Endothelial cell of umbilical vein (primary cell): Measurements from ENCODE around the gene MARCHF11. TPM values are rescaled to one million over a fixed set of nuclear protein-coding genes. Genes with fewer than 3 reads are reported as not detected.

Source experiments
- BruUV-seq: library from RNA; stranded (reverse); fragments of 400-500 nt; replicated peaks from 2 replicates; lab custom pipeline; 2021; lab: Mats Ljungman, UMichigan
- CTCF ChIA-PET: fragments of 300-600, 350-600 bp; sonication (Branson Sonifier 250); formaldehyde crosslinking; loops from one replicate; lab custom pipeline; 2021; ENCODE audit warnings: antibody characterized with exemption, inconsistent platforms; lab: Charles Lee
- POLR2A ChIA-PET: fragments of 300-600, 350-600 bp; sonication (Branson Sonifier 250); formaldehyde crosslinking; loops from one replicate; lab custom pipeline; 2021; ENCODE audit warnings: antibody characterized with exemption, inconsistent platforms; lab: Charles Lee
- DNase-seq: peaks from one replicate; pipeline ENCODE4 v3.0.0-alpha.2; 2011; ENCODE audit warnings: low read depth, low spot score
- FAIRE-seq: peaks from 2 replicates; lab custom pipeline; 2011; peaks lifted over from hg19 to GRCh38; lab: Jason Lieb, UNC
- H2AFZ ChIP-seq: 2 replicates; pipeline ENCODE4 v1.6.0; 2012; ENCODE audit warnings: low read depth, low read length, control low read depth, inconsistent platforms
- H3K27ac ChIP-seq: 2 replicates; pipeline ENCODE4 v1.5.1; 2011; ENCODE audit warnings: low read depth, mild to moderate bottlenecking, control low read depth, low read length, moderate library complexity; ENCODE audit not compliant: insufficient read depth
- H3K27me3 ChIP-seq, 2 experiments: 2 replicates each; pipeline versions ENCODE4 v1.6.0 to v1.6.1; 2011; ENCODE audit warnings: low read length in 2 of 2, mixed read lengths in 1 of 2; ENCODE audit not compliant: control insufficient read depth in 2 of 2, insufficient read depth in 2 of 2
- H3K36me3 ChIP-seq, 2 experiments: 2 replicates in 1 of 2; 3 replicates in 1 of 2; pipeline ENCODE4 v1.5.1; 2011; ENCODE audit warnings: low read length in 2 of 2, mild to moderate bottlenecking in 1 of 2, moderate library complexity in 1 of 2; ENCODE audit not compliant: control insufficient read depth in 2 of 2, insufficient read depth in 2 of 2; ENCODE audit errors: extremely low read depth in 1 of 2
- H3K4me1 ChIP-seq: 3 replicates; pipeline ENCODE4 v1.5.1; 2011; ENCODE audit warnings: mild to moderate bottlenecking, low read length; ENCODE audit not compliant: control insufficient read depth, insufficient read depth; ENCODE audit errors: extremely low read depth
- H3K4me2 ChIP-seq: 2 replicates; pipeline ENCODE4 v1.6.1; 2011; ENCODE audit warnings: low read length, control low read depth, mixed read lengths; ENCODE audit not compliant: insufficient read depth
- H3K4me3 ChIP-seq, 3 experiments: fragments of 200-600 bp in 1 of 3; sonication (generic), shearing (Covaris generic) in 1 of 3; replicated peaks in 1 of 3; 2 replicates each; pipeline ENCODE4 v1.5.1; 2011 to 2016; ENCODE audit warnings: control low read depth in 3 of 3, low read length in 3 of 3, mild to moderate bottlenecking in 2 of 3, inconsistent platforms in 1 of 3, low read depth in 1 of 3, moderate library complexity in 1 of 3; ENCODE audit not compliant: insufficient read depth in 1 of 3
- H3K79me2 ChIP-seq: 2 replicates; pipeline ENCODE4 v1.6.0; 2012; ENCODE audit warnings: low read length, inconsistent platforms; ENCODE audit not compliant: control insufficient read depth, insufficient read depth
- H3K9ac ChIP-seq: replicated peaks from 2 replicates; pipeline ENCODE3; 2011; ENCODE audit warnings: low read length, control low read depth; ENCODE audit not compliant: insufficient read depth; ENCODE audit errors: extremely low read depth
- H3K9me1 ChIP-seq: replicated peaks from 3 replicates; pipeline ENCODE4 v1.6.0; 2011; ENCODE audit warnings: mild to moderate bottlenecking, low read length; ENCODE audit not compliant: control insufficient read depth, insufficient read depth; ENCODE audit errors: extremely low read depth
- H3K9me3 ChIP-seq: replicated peaks from 2 replicates; pipeline ENCODE4 v1.5.1; 2012; ENCODE audit warnings: low read length, inconsistent platforms; ENCODE audit not compliant: control insufficient read depth, insufficient read depth
- H4K20me1 ChIP-seq: replicated peaks from 2 replicates; pipeline ENCODE3; 2011; ENCODE audit warnings: mild to moderate bottlenecking, low read length; ENCODE audit not compliant: control insufficient read depth, insufficient read depth; ENCODE audit errors: extremely low read depth
- EZH2 ChIP-seq: IDR thresholded peaks from 2 replicates; pipeline ENCODE4 v1.6.1; 2012; ENCODE audit warnings: borderline replicate concordance, low read depth, mild to moderate bottlenecking, moderate library complexity, low read length, inconsistent platforms; ENCODE audit not compliant: severe bottlenecking
- FOS ChIP-seq: IDR thresholded peaks from 2 replicates; pipeline ENCODE4 v1.6.1; 2011; ENCODE audit warnings: mild to moderate bottlenecking, low read length, moderate library complexity, borderline replicate concordance; ENCODE audit not compliant: insufficient read depth
- GATA2 ChIP-seq: IDR thresholded peaks from 2 replicates; pipeline ENCODE4 v1.7.0; 2011; ENCODE audit warnings: low read depth, mild to moderate bottlenecking, moderate library complexity, mixed read lengths, low read length; ENCODE audit not compliant: insufficient read length, insufficient read depth
- JUN ChIP-seq: IDR thresholded peaks from 2 replicates; pipeline ENCODE4 v1.6.1; 2011; ENCODE audit warnings: borderline replicate concordance, low read depth; ENCODE audit not compliant: insufficient read length, insufficient read depth
- MYC ChIP-seq: IDR thresholded peaks from one replicate; pipeline ENCODE4 v1.6.1; 2011; ENCODE audit warnings: mild to moderate bottlenecking, low read depth, low read length
- POLR2A ChIP-seq: IDR thresholded peaks from 2 replicates; pipeline ENCODE4 v1.6.1; 2012; ENCODE audit warnings: low read depth, mild to moderate bottlenecking, control low read depth, low read length
- POLR2AphosphoS5 ChIP-seq: IDR thresholded peaks from 2 replicates; pipeline ENCODE4 v1.6.1; 2012; ENCODE audit warnings: low read depth, mild to moderate bottlenecking, control low read depth, low read length, moderate library complexity; ENCODE audit not compliant: insufficient read depth
- dilution Hi-C: fragments of 300-500 bp; cut with MboI; formaldehyde crosslinking; loops from one replicate; pipeline ENCODE4 v1.15.0; 2019; ENCODE audit warnings: low sequenced_read_pairs; ENCODE audit not compliant: extremely low pct_ligation_motif_present
- intact Hi-C: fragments of 100-400 bp; cut with micrococcal nuclease; formaldehyde crosslinking; loops from one replicate; pipeline ENCODE4 v1.10.0; 2022
- polyA plus RNA-seq, 4 experiments: library from polyadenylated mRNA; depleted of rRNA in 3 of 4; stranded (reverse) in 3 of 4; unstranded in 1 of 4; fragments of >200 nt; gene quantifications; 2 replicates each; pipeline versions ENCODE4 v1.2.1 to v1.2.3, GENCODE V29; 2011 to 2012; ENCODE audit warnings: missing spikeins in 1 of 4
- total RNA-seq: library from RNA; stranded (reverse); gene quantifications from 2 replicates; pipeline ENCODE4 v1.2.3, GENCODE V29; 2021
- TF ChIP-seq, protein P1 (sequence below), 2 donors: IDR thresholded peaks; 1 replicate in 1 of 2; 2 replicates in 1 of 2; pipeline ENCODE4 v1.5.1; 2011; ENCODE audit warnings: low read length in 2 of 2, mild to moderate bottlenecking in 2 of 2, moderate library complexity in 2 of 2, control low read depth in 1 of 2, inconsistent platforms in 1 of 2, low read depth in 1 of 2; ENCODE audit not compliant: insufficient read depth in 1 of 2; ENCODE audit errors: extremely low read depth in 1 of 2
- TF ChIP-seq, protein P2 (sequence below): IDR thresholded peaks from 2 replicates; pipeline ENCODE4 v1.6.1; 2011; ENCODE audit not compliant: insufficient read depth, insufficient read length

MARCHF11 gene
- total and polyA plus RNA-seq, 2 donors (not counting 3 experiments of a cell fraction or from before 2014, with no cell fraction given) = not detected

DNA sequence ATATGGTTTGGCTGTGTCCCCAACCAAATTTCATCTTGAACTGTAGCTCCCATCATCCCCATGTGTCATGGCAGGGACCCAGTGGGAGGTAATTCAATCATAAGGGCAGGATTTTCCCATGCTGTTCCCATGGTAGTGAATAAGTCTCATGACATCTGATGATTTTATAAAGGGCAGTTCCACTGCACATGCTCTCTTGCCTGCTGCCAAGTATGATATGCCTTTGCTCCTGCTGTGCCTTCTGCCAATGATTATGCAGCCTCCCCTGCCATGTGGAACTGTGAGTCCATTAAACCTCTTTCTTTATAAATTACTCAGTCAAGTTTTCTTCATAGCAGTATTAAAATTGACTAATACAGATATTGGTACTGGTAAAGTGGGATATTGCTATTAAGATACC lies 42.4 kb downstream of the MARCHF11 start:
- no peak for DNase-seq
- dilution Hi-C loops = no loop called here
- POLR2A ChIA-PET = no interaction called here

More for the DNA sequence above, 42.4 kb downstream of the MARCHF11 start:
- no peak overlapping the region for H3K9ac ChIP-seq
- no peaks in the 10 kb centered on the region for H3K79me2 ChIP-seq
- H3K4me1 ChIP-seq = no peaks in the 10 kb centered on the region
- no peak overlapping the region for H3K4me2 ChIP-seq
- no TSS peak for BruUV-seq
- TF ChIP-seq POLR2AphosphoS5 (no peak), GATA2 (no peak), MYC (no peak), JUN (no peak), POLR2A (no peak), FOS (no peak), EZH2 (no peak)
- TF ChIP-seq, protein P1, sequence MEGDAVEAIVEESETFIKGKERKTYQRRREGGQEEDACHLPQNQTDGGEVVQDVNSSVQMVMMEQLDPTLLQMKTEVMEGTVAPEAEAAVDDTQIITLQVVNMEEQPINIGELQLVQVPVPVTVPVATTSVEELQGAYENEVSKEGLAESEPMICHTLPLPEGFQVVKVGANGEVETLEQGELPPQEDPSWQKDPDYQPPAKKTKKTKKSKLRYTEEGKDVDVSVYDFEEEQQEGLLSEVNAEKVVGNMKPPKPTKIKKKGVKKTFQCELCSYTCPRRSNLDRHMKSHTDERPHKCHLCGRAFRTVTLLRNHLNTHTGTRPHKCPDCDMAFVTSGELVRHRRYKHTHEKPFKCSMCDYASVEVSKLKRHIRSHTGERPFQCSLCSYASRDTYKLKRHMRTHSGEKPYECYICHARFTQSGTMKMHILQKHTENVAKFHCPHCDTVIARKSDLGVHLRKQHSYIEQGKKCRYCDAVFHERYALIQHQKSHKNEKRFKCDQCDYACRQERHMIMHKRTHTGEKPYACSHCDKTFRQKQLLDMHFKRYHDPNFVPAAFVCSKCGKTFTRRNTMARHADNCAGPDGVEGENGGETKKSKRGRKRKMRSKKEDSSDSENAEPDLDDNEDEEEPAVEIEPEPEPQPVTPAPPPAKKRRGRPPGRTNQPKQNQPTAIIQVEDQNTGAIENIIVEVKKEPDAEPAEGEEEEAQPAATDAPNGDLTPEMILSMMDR (IDR thresholded peaks at IDR 0.05; ENCODE audit: extremely low read depth in 1 of 2, insufficient read depth in 1 of 2, low read depth in 1 of 2, low read length in 2 of 2) = no peak
- TF ChIP-seq, protein P2, sequence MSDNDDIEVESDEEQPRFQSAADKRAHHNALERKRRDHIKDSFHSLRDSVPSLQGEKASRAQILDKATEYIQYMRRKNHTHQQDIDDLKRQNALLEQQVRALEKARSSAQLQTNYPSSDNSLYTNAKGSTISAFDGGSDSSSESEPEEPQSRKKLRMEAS = no peak
- intact Hi-C loops = no loop called here
- no peaks in the 10 kb centered on the region for H3K36me3 ChIP-seq
- no peak overlapping the region for H3K27ac ChIP-seq
- CTCF ChIA-PET = no interaction called here
- FAIRE-seq = no peak
- H2AFZ ChIP-seq = no peak overlapping the region
- H3K9me3 ChIP-seq = no peaks in the 10 kb centered on the region
- H3K27me3 ChIP-seq = no peaks in the 10 kb centered on the region
- H4K20me1 ChIP-seq = no peaks in the 10 kb centered on the region
- H3K9me1 ChIP-seq = no peaks in the 10 kb centered on the region
- no peak overlapping the region for H3K4me3 ChIP-seq
